Stimulated activated CD4-positive, alpha-beta T cell treated with anti-CD3 and anti-CD28 coated beads, Interleukin-1b, Interleukin-23, amount 100 ng/mL, for 48 hours (primary cell): Measurements from ENCODE around the gene UNC5B.

Experiments used
- DNase-seq: peaks from one replicate; pipeline ENCODE4 v3.0.0-alpha.2; 2020

The UNC5B gene

DNA sequence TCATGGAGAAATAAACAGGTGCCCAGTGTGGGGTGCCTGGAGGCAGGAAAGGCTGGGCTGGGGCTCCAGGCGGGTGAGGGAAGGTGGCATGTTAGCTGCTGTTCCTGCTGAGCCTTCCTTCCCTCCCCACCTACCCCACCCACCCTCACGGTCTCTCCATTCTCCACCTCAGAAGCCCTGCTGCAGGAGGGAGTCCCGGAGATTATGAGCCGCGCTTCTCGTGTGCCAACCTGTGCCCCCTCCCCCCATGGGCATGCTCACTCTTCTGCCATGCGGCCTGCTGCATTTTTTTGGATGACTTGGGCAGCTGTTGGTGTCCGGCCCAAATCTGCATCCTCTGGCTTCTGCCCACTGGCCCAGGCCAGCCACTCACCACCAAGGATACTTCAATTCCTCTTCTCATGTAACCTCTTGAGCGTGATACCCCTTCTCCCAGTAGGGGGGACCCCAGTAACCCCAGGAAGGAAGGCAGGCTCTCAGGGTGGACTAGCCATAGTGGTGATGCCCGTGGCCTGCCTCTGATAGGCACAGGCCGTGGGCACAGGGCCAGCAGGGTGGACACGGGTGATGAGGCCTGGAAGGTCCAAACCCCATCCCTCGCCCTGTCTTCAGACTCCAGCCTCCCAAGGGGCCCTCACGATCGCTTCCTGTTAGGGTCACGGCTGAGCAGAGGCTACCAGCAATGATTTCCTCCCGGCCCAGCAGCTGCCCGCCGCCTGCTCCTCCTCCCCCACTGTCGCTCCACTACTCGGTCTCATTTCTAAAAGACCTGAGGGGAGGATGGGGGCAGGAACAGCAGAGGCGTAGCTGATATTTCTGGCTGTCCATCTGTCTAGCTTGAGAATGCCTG lies 27.8 kb downstream of the UNC5B start:
- DNase-seq, result no peak

DNA sequence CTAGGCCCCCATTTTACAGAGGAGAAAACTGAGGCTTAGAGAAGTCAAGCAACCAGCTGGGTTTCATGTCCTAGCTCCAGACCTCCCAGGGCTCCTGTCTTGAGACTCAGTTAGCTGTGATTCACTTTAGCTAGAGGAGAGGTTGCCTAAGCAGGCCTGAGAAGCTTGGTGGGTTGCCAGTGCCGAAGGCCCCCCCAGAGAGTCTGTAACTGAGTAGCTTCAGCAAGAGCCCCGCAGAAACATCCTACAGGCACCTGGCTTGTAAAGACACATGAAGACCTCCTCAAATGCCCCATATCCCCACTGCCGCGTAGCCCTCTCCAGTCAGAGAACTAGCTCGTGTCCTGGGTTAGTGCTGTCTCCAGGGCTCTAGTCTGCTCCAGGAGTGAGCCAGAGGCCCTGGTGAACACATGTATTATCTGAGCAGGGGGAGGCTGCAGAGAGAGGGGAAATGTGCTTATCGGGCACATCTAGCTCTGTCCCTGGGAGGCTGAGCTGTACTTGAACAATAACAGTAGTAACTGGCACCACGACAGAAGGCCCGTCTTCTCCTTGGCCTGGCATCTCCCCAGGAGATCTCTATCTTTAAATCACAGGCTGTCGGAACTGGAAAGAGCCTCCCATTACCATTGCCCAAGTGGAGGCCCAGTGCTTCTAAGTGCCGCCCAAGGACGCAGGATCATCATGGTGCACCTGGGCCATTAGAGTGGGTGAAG lies 28.9 kb downstream of the UNC5B start:
- no peak for DNase-seq

- DNase-seq, result no peak
Measured at GRCh38 chr10:71241830-71242621, 29.7 kb downstream of the UNC5B start.

DNA sequence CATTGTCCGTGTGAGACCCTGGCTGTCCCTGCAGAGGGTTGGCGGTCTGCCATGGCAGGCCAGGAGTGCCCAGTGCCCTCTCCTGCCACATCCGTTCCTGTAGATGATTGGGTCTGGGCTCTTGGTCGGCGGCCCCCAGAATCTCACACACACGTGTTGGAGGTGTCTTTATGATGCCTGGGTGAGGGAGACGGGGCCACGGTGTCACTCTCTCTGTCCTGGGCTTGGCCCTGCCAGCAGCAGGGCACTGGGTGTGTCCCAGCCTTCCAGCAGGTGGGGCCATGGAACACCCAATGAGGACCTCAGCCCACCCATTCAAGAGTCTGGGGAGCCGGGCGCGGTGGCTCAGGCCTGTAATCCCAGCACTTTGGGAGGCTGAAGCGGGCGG lies 30.2 kb downstream of the UNC5B start:
- DNase-seq, result no peak

DNA sequence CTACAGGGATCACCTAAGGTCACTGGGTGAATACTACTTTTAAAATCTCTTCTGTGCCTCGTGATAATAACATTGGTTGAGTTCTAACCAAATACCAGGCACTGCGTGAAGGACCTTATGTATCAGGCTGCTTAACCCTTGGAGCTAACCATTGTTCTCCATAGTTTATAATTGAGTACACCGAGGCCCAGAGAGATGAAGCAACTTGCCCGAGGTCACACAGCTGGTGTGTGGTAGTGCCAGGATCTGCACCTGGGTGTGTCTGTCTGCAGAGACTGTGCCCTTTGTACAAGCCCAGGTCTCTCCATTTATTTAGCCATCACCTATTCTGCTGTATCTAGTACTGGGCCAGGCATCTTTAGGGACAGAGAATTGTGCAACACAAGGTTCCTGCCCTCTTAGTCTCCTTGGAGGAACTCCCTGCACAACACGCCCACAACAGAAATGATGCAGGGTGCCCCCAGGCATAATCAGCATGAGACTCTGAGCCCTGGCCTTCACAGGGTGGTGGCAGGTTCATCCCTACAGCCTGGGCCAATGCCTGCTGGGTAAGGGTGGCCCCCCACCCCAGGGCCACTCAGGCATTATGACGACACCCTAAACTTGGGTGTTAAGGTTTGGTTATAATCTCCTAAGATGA lies 31.5 kb downstream of the UNC5B start:
- no peak for DNase-seq

DNA sequence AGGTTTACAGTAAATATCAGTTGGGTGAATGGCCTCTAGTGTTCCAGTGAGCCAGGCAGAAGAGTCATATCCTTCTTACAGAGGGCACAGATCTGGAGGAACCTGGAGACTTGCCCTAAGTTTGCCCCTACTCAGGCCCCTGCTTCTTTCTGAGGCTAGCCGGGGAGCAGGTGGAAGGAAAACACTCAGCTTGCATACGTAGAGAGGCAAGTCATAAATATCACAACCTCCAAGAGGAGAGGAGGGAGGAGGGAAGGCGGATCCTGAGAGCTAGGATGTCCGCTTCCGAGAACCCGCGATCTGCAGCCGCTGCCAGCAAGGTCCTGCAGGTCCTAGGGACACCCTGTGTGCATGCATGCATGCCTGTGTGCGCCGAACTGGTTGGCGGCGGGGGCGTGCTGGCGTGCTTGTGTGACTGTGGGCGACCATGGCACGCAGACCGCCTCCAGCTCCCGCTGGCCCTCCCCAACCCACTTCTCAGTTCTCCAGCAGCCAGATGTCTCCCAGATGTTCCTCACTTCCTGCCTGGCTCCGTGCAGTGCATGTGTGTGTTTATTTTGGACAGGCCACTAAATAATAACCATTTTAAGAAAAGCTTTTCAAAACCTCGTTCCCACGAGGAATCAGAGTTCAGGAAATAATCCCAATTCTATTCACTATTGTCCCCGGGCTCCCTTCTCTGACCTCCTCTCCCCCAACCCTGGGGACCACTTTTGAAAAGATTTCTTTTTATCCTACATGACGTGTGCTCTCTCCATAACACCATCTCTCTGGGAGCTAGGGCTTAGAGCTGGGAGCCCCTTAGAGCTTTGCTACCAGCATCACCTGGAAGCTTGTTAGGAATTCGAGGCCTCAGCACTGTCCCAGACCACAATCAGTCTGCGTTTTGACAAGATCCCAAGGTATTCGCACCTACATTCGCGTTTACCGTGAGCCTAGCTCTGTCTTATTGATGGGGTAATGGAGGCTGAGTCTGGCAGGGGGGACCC lies 32.4 kb downstream of the UNC5B start:
- no peak for DNase-seq

GRCh38 chr10:71245420-71246325 lies 33.3 kb downstream of the UNC5B start:
- no peak for DNase-seq

GRCh38 chr10:71246591-71247413 lies 34.4 kb downstream of the UNC5B start:
- no peak for DNase-seq

DNA sequence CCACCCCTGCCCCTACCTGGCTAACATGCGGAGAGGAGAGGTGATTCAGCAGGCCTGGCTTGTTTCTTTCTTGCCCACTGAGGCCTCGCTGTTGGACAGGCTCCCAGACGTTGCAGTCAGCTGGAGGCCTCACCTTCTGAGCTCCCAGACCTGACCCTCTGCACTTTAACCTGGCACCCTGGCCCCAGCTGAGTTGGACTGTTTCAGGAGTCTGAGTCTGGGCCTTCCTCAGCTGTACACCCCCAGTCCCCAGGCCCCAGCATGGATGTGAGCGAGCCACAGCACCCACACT lies 35.0 kb downstream of the UNC5B start:
- DNase-seq, result no peak

GRCh38 chr10:71247804-71248203 lies 35.4 kb downstream of the UNC5B start:
- DNase-seq, result no peak

DNA sequence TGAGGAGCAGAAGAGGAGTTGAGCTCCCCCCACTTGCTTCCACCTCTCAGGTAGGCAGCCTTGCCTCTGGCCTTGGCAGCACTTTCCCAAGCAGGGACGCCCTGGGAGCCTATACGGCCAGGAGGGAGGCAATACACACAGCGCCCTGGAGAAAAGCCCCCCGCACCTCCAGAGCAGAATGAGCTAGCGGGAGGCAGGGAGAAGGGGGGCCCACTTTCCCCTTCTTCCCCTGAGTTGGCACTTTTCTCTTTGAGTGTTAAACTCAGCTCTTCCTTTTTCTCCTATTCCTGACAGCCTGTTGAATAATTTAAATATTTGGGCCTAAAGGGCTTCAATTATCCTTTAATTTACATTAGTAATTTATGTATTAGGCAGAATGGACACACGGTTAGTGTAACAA lies 35.8 kb downstream of the UNC5B start:
- no peak for DNase-seq

DNA sequence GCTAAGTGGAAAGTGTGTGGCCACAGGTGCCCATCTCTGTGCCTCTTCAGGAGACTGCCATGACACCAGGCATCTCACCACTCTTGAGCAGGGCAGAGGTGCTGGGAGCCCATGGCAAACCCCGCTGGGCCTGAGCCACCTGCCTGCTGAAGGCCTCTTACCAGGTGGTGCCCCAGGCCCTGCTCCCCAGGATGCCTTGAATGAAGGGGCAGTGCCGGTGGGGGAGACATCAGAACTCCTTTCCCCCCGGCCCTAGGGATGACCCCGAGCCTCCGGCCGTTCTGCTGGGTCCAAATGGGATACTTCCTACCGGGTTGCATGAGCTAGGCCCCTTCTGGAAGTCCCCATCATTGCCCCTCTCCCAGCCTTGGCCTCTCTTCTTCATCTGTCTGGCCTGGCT lies 37.6 kb downstream of the UNC5B start:
- DNase-seq, result no peak

DNA sequence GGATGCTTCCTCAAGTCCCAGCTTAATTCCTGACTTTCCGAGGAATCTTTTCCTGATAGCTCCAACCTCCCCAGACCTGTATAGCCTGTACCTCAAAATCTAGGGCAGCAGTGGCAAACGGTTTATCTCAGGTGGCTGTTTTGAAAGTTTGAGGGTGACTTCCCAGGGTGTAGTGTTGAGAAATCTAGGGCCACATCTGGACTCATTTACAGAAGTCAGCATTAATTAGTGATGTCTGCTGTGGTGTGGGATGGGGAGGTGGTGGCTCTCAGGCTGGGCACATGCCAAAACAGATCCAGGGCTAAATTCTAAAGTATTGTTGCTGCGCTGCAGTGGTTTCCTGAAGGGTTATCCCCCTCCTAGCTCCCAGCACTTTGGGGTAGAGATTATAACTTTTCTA lies 38.0 kb downstream of the UNC5B start:
- no peak for DNase-seq

- no peak for DNase-seq
Measured at GRCh38 chr10:71250842-71251241, 38.5 kb downstream of the UNC5B start.

DNA sequence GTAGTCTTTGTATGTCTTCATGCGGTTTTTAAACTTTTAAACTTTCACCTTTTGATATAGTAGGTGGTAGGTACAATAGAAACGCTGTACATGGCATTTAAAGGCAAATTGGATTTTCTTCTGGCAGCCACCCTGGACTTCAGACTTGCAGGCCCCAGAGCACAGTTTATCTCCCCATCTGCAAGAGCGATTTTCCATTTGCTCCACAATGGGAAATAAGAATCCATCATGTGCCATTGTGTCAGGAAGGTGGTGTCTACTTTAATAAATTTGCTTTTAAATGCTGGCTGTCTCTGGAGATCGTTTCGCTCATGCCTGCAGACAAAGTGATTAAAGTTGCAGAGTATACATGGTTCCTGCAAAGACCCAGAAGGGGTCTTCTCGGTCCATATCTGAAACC lies 38.9 kb downstream of the UNC5B start:
- DNase-seq, result no peak

DNA sequence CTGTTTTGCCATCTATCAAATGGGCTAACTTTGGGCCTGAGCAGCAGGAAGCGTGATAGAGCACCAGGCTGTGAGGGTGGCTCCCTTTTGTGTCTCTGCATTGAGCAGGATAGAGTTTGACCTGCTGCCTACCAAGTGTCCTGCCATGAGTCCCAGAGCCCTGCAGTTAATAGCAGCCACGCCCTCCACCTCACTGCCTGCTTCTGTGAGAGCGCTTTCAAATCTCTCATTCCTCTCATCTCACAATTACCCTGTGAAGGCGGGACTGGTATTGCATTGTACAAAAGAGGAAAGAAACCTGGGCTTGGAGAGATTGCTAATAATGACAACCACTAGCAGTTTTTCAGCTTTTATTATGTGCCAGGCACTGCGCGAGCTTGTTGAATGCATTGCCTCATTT lies 39.9 kb downstream of the UNC5B start:
- no peak for DNase-seq

GRCh38 chr10:71253981-71254818 lies 41.8 kb downstream of the UNC5B start:
- DNase-seq, result no peak

GRCh38 chr10:71254834-71255549 lies 42.6 kb downstream of the UNC5B start:
- DNase-seq, result no peak

DNA sequence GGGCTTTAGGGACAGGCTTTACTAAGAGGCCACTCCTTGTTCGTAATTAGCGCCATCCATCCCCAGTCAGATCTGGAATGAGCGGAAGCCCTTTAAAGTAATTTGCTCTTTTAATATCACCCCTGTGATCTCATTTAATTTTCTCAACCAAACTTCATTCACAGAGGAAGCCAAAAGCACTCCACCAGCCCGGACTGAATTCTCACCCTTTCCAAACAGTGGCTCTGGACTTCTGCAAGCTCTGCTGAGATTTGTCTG lies 43.1 kb downstream of the UNC5B start:
- no peak for DNase-seq
